ENCODE results near the gene TFAP2A. TPM values are rescaled to one million over a fixed set of nuclear protein-coding genes. Genes with fewer than 3 reads are reported as not detected.

The TFAP2A gene
- total and polyA plus RNA-seq, 2 donors (not counting 1 experiment from before 2014, with no cell fraction given), result 0.03 TPM; not detected in 1

- H3K9ac ChIP-seq (ENCODE audit: insufficient read depth, low read length), result no peak overlapping the region
- no peak overlapping the region for H2AFZ ChIP-seq (ENCODE audit: low read length)
- peaks cover 9% of the 10 kb centered on the region for H3K27me3 ChIP-seq (ENCODE audit: control insufficient read depth, insufficient read depth, low read length)
- no peaks in the 10 kb centered on the region for H3K9me3 ChIP-seq (ENCODE audit: control insufficient read depth, insufficient read depth, low read depth, low read length)
- no peaks in the 10 kb centered on the region for H3K79me2 ChIP-seq (ENCODE audit: control insufficient read depth, insufficient read depth, low read length)
- H4K20me1 ChIP-seq (ENCODE audit: control insufficient read depth, extremely low read depth, insufficient read depth, low read length), result no peaks in the 10 kb centered on the region
- TF ChIP-seq CTCF (conservative IDR thresholded peaks at IDR 0.05 in 1 of 2, IDR thresholded peaks at IDR 0.05 in 1 of 2; ENCODE audit: low read depth in 1 of 2, low read length in 2 of 2) (peak; percentile 21 to 56), EZH2 (IDR thresholded peaks at IDR 0.05; ENCODE audit: low read length, missing control alignments) (no peak)
- H3K27ac ChIP-seq (ENCODE audit: insufficient read depth, low read length), result no peak overlapping the region
- H3K36me3 ChIP-seq (ENCODE audit: control insufficient read depth, insufficient read depth, low read length), result no peaks in the 10 kb centered on the region
- H3K4me1 ChIP-seq (ENCODE audit: control insufficient read depth, extremely low read depth, insufficient read depth, low read length), result no peaks in the 10 kb centered on the region
- no peak overlapping the region for H3K4me2 ChIP-seq (ENCODE audit: extremely low read depth, insufficient read depth, low read length)
- H3K4me3 ChIP-seq (replicated peaks in 1 of 4; ENCODE audit: control extremely low read depth in 1 of 4, insufficient read depth in 1 of 4, low read depth in 3 of 4, low read length in 4 of 4), result no peak overlapping the region
- DNase-seq (ENCODE audit: low read depth in 2 of 2), result peak; percentile 42 to 58
Measured at GRCh38 chr6:10429638-10430427, 15.0 kb upstream of the TFAP2A start.

- Histone ChIP-seq H3K79me2 (ENCODE audit: control insufficient read depth, insufficient read depth, low read length) (no peaks in the 10 kb centered on the region), H3K4me1 (ENCODE audit: control insufficient read depth, extremely low read depth, insufficient read depth, low read length) (no peaks in the 10 kb centered on the region), H3K27me3 (ENCODE audit: control insufficient read depth, insufficient read depth, low read length) (peaks cover 37% of the 10 kb centered on the region), H3K27ac (ENCODE audit: insufficient read depth, low read length) (no peak overlapping the region), H3K4me3 (replicated peaks in 1 of 4; ENCODE audit: control extremely low read depth in 1 of 4, insufficient read depth in 1 of 4, low read depth in 3 of 4, low read length in 4 of 4) (peak overlapping the region; percentile 28 to 64 (median 48)), H3K36me3 (ENCODE audit: control insufficient read depth, insufficient read depth, low read length) (no peaks in the 10 kb centered on the region), H2AFZ (ENCODE audit: low read length) (peak overlapping the region; percentile 58), H3K4me2 (ENCODE audit: extremely low read depth, insufficient read depth, low read length) (peak overlapping the region; percentile 79), H3K9ac (ENCODE audit: insufficient read depth, low read length) (no peak overlapping the region), H3K9me3 (ENCODE audit: control insufficient read depth, insufficient read depth, low read depth, low read length) (no peaks in the 10 kb centered on the region), H4K20me1 (ENCODE audit: control insufficient read depth, extremely low read depth, insufficient read depth, low read length) (no peaks in the 10 kb centered on the region)
- no peak for DNase-seq (ENCODE audit: low read depth in 2 of 2)
- TF ChIP-seq CTCF (conservative IDR thresholded peaks at IDR 0.05 in 1 of 2, IDR thresholded peaks at IDR 0.05 in 1 of 2; ENCODE audit: low read depth in 1 of 2, low read length in 2 of 2), result no peak
- TF ChIP-seq EZH2 (IDR thresholded peaks at IDR 0.05; ENCODE audit: low read length, missing control alignments), result no peak
Measured at GRCh38 chr6:10426781-10427279, 12.0 kb upstream of the TFAP2A start.

DNA sequence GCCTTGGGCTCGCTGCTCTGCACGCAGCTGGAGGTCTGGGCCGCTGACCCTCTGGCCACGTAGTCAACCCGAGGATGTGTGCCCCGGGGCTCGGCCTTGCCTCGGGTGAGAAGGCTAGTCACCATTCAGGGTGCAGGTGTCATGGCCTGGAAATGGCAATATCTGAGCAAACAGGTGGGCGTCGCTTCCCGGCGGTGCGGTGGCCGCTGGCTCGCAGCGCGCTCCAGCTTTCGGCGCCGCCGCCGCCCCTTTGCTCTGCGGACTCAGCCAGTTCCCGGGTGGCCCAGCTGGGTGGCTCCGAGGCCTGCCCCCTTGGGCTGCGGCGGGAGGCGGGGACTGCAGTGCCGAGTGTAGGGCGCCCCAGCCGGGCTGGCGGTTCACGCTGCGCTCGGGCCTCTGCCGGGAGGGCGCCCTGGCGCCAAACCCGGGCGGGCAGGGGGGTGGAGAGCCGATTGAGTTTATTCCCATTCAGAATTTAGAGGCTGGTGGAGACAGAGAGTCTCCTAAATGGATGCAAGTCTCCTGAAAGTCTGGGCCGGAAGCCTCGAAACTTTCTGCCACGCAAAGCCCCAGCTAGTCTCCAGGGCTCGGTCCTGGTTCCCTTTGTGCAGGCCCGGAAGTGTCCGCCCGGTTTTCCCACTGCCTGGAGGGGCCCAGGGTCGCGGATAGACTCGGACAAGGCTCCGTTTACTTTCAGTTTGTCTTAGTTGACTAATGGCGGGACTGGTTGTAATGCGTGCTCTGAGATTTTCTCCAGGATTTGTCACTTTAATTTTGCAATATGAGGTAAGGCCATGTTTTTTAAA lies 11.3 kb upstream of the TFAP2A start:
- Histone ChIP-seq H3K4me1 (ENCODE audit: control insufficient read depth, extremely low read depth, insufficient read depth, low read length) (no peaks in the 10 kb centered on the region), H3K9ac (ENCODE audit: insufficient read depth, low read length) (peak overlapping the region; percentile 2), H2AFZ (ENCODE audit: low read length) (peak overlapping the region; percentile 58), H3K4me3 (replicated peaks in 1 of 4; ENCODE audit: control extremely low read depth in 1 of 4, insufficient read depth in 1 of 4, low read depth in 3 of 4, low read length in 4 of 4) (peak overlapping the region; percentile 38 to 64 (median 48)), H3K79me2 (ENCODE audit: control insufficient read depth, insufficient read depth, low read length) (no peaks in the 10 kb centered on the region), H3K9me3 (ENCODE audit: control insufficient read depth, insufficient read depth, low read depth, low read length) (no peaks in the 10 kb centered on the region), H3K27me3 (ENCODE audit: control insufficient read depth, insufficient read depth, low read length) (peaks cover 44% of the 10 kb centered on the region), H4K20me1 (ENCODE audit: control insufficient read depth, extremely low read depth, insufficient read depth, low read length) (no peaks in the 10 kb centered on the region), H3K27ac (ENCODE audit: insufficient read depth, low read length) (no peak overlapping the region), H3K4me2 (ENCODE audit: extremely low read depth, insufficient read depth, low read length) (peak overlapping the region; percentile 79), H3K36me3 (ENCODE audit: control insufficient read depth, insufficient read depth, low read length) (no peaks in the 10 kb centered on the region)
- DNase-seq (ENCODE audit: low read depth in 2 of 2), result peak in 1 of 2 donors; percentile 34
- TF ChIP-seq CTCF (conservative IDR thresholded peaks at IDR 0.05 in 1 of 2, IDR thresholded peaks at IDR 0.05 in 1 of 2; ENCODE audit: low read depth in 1 of 2, low read length in 2 of 2) (no peak), EZH2 (IDR thresholded peaks at IDR 0.05; ENCODE audit: low read length, missing control alignments) (no peak)

Data from fibroblast of lung (primary cell).